Parathyroid adenoma (tissue), 2 donors: ENCODE results near the gene ADGRE3.
"Not testable (repeated sequence)": the region's sequence is repeated elsewhere in the genome, so short reads cannot be mapped to it uniquely, and the experiment has no call there.

ENCODE experiments used
- H2AFZ ChIP-seq: fragments of 300-600 bp; sonication (generic); one replicate; pipeline ENCODE4 v1.7.0; 2017; ENCODE audit warnings: antibody characterized with exemption, mild to moderate bottlenecking
- H3K27ac ChIP-seq: fragments of 300-600 bp; sonication (generic); one replicate; pipeline ENCODE4 v1.7.0; 2017
- H3K27me3 ChIP-seq: fragments of 300-600 bp; sonication (generic); one replicate; pipeline ENCODE4 v1.7.0; 2017; ENCODE audit warnings: low read length; ENCODE audit not compliant: control insufficient read depth, insufficient read depth
- H3K36me3 ChIP-seq: fragments of 300-600 bp; sonication (generic); one replicate; pipeline ENCODE4 v1.7.0; 2017; ENCODE audit warnings: low read length; ENCODE audit not compliant: control insufficient read depth, insufficient read depth
- H3K4me1 ChIP-seq: fragments of 300-600 bp; sonication (generic); one replicate; pipeline ENCODE4 v1.7.0; 2017; ENCODE audit warnings: control low read depth
- H3K4me2 ChIP-seq: fragments of 300-600 bp; sonication (generic); one replicate; pipeline ENCODE4 v1.7.0; 2017; ENCODE audit warnings: low read length
- H3K4me3 ChIP-seq: fragments of 300-600 bp; sonication (generic); one replicate; pipeline ENCODE4 v1.7.0; 2017; ENCODE audit warnings: low read depth, low read length
- H3K79me2 ChIP-seq: fragments of 300-600 bp; sonication (generic); one replicate; pipeline ENCODE4 v1.7.0; 2017; ENCODE audit warnings: control low read depth
- H3K9ac ChIP-seq: fragments of 300-600 bp; sonication (generic); one replicate; pipeline ENCODE4 v1.7.0; 2017; ENCODE audit warnings: mild to moderate bottlenecking
- H3K9me3 ChIP-seq: fragments of 300-600 bp; sonication (generic); one replicate; pipeline ENCODE4 v1.7.0; 2017; ENCODE audit warnings: low read length; ENCODE audit not compliant: control insufficient read depth
- TF ChIP-seq, protein P1 (sequence below): fragments of 300-600 bp; sonication (generic); IDR thresholded peaks from one replicate; pipeline ENCODE4 v1.7.0; 2017; ENCODE audit warnings: antibody characterized with exemption, mild to moderate bottlenecking
- donor health status: primary hyperparathyroidism.

Gene ADGRE3

GRCh38 chr19:14619404-14619803, 55.2 kb downstream of the ADGRE3 start:
- H3K4me3 ChIP-seq = no peak overlapping the region
- no peak overlapping the region for H2AFZ ChIP-seq
- no peaks in the 10 kb centered on the region for H3K27me3 ChIP-seq
- H3K36me3 ChIP-seq = no peaks in the 10 kb centered on the region
- no peak overlapping the region for H3K9ac ChIP-seq
- TF ChIP-seq, protein P1, sequence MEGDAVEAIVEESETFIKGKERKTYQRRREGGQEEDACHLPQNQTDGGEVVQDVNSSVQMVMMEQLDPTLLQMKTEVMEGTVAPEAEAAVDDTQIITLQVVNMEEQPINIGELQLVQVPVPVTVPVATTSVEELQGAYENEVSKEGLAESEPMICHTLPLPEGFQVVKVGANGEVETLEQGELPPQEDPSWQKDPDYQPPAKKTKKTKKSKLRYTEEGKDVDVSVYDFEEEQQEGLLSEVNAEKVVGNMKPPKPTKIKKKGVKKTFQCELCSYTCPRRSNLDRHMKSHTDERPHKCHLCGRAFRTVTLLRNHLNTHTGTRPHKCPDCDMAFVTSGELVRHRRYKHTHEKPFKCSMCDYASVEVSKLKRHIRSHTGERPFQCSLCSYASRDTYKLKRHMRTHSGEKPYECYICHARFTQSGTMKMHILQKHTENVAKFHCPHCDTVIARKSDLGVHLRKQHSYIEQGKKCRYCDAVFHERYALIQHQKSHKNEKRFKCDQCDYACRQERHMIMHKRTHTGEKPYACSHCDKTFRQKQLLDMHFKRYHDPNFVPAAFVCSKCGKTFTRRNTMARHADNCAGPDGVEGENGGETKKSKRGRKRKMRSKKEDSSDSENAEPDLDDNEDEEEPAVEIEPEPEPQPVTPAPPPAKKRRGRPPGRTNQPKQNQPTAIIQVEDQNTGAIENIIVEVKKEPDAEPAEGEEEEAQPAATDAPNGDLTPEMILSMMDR = no peak
- no peak overlapping the region for H3K27ac ChIP-seq
- H3K79me2 ChIP-seq = no peaks in the 10 kb centered on the region
- H3K4me2 ChIP-seq = no peak overlapping the region
- H3K9me3 ChIP-seq = no peaks in the 10 kb centered on the region
- no peaks in the 10 kb centered on the region for H3K4me1 ChIP-seq

- H3K4me2 ChIP-seq = no peak overlapping the region
- H3K9ac ChIP-seq = no peak overlapping the region
- no peak overlapping the region for H2AFZ ChIP-seq
- no peaks in the 10 kb centered on the region for H3K4me1 ChIP-seq
- no peak overlapping the region for H3K27ac ChIP-seq
- H3K9me3 ChIP-seq = no peaks in the 10 kb centered on the region
- H3K27me3 ChIP-seq = no peaks in the 10 kb centered on the region
- TF ChIP-seq, protein P1 = no peak
- no peaks in the 10 kb centered on the region for H3K79me2 ChIP-seq
- H3K4me3 ChIP-seq = no peak overlapping the region
- no peaks in the 10 kb centered on the region for H3K36me3 ChIP-seq
Observed at GRCh38 chr19:14616407-14616806, 58.2 kb downstream of the ADGRE3 start.

GRCh38 chr19:14615623-14616022, 59.0 kb downstream of the ADGRE3 start:
- no peak overlapping the region for H3K27ac ChIP-seq
- no peak overlapping the region for H3K4me3 ChIP-seq
- H3K4me2 ChIP-seq = no peak overlapping the region
- no peaks in the 10 kb centered on the region for H3K9me3 ChIP-seq
- no peaks in the 10 kb centered on the region for H3K79me2 ChIP-seq
- H2AFZ ChIP-seq = no peak overlapping the region
- TF ChIP-seq, protein P1 = no peak
- no peaks in the 10 kb centered on the region for H3K36me3 ChIP-seq
- H3K9ac ChIP-seq = no peak overlapping the region
- no peaks in the 10 kb centered on the region for H3K27me3 ChIP-seq
- no peaks in the 10 kb centered on the region for H3K4me1 ChIP-seq

- Histone ChIP-seq H3K9ac (no peak overlapping the region), H3K4me3 (no peak overlapping the region), H3K4me2 (no peak overlapping the region), H3K27ac (no peak overlapping the region), H3K9me3 (no peaks in the 10 kb centered on the region), H2AFZ (no peak overlapping the region), H3K79me2 (no peaks in the 10 kb centered on the region), H3K4me1 (no peaks in the 10 kb centered on the region), H3K36me3 (no peaks in the 10 kb centered on the region), H3K27me3 (no peaks in the 10 kb centered on the region)
- TF ChIP-seq, protein P1 = no peak
Observed at GRCh38 chr19:14614099-14614412, 60.6 kb downstream of the ADGRE3 start.

DNA sequence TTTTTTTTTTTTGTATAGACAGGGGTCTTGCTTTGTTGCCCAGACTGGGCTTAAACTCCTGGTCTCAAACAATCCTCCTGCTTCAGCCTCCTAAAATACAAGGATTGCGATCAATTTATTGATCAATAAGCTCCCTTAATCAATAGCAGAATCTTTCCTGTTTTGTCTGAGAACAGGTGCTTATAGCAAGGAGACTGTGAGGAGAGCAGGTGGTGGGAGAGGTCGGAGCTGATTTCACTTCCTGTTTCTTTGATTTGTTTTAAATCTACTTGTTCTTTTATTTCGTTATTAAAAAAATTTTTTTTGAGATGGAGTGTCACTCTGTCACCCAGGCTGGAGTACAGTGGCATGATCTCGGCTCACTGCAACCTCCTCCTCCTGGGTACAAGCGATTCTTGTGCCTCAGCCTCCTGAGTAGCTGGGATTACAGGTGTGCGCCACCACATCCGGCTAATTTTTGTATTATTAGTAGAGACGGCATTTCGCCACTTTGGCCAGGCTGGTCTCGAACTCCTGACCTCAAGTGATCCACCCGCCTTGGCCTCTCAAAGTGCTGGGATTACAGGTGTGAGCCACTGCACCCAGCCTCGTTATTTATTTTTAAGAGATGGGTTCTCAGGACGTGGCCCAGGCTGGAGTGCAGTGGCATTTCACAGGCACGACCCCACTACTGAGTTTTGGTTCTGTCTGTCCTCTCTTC, 61.1 kb downstream of the ADGRE3 start:
- not testable (repeated sequence) for H3K4me3 ChIP-seq, H3K27me3 ChIP-seq, H3K4me1 ChIP-seq, H3K9ac ChIP-seq, H3K27ac ChIP-seq, H3K9me3 ChIP-seq, H3K36me3 ChIP-seq, H3K4me2 ChIP-seq, H3K79me2 ChIP-seq, H2AFZ ChIP-seq
